HG03196 (cell line): ENCODE measurements around the gene SNX9.

Source experiments
- ATAC-seq: cut with Tn5 transposase; IDR thresholded peaks from one replicate; pipeline ENCODE4 v1.9.1; 2021; ENCODE audit not compliant: unreplicated experiment

Gene SNX9

GRCh38 chr6:157988700-157989063 lies 165.6 kb downstream of the SNX9 start:
- no peak for ATAC-seq

- ATAC-seq = no peak
Observed at GRCh38 chr6:157989541-157990289, 166.7 kb downstream of the SNX9 start.

DNA sequence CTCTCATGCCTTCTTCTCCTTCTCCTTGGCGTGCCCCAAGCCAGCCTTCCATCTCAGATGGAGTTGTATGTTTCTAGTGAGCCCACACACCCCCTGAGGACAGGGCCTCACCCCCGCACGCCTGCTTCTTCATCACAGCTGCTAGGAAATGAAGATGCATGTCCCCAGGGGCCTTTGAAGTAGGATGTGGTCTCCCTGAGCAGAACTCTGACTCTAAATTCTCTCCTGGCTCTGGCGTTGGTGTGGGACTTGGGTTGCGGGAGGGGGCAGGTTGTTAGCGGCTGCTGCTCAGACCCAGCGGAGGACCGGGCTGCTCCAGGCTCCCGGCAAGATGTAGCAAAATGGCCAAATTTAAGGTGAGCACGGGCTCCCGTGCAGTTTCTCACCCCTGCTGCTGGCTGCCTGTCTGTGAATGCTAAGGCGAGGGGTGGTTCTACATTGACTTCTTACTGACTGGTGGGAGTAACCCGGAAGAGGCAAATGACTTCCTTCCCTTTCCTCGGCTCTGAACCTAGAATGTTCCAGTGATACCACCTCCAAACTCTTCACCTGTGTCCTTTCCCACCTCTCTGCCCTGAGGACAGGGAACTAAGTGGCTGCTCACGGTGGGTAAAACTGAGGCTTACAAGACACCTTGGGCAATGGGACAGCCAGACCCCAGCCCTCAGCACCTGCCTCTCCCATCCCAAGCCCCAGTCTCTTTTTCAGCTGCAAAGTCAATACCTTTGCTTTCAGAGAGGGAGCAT lies 167.4 kb downstream of the SNX9 start:
- peak; percentile 49 for ATAC-seq

GRCh38 chr6:157991067-157991432 lies 168.0 kb downstream of the SNX9 start:
- no peak for ATAC-seq

- no peak for ATAC-seq
Observed at GRCh38 chr6:157993076-157993475, 170.0 kb downstream of the SNX9 start.

DNA sequence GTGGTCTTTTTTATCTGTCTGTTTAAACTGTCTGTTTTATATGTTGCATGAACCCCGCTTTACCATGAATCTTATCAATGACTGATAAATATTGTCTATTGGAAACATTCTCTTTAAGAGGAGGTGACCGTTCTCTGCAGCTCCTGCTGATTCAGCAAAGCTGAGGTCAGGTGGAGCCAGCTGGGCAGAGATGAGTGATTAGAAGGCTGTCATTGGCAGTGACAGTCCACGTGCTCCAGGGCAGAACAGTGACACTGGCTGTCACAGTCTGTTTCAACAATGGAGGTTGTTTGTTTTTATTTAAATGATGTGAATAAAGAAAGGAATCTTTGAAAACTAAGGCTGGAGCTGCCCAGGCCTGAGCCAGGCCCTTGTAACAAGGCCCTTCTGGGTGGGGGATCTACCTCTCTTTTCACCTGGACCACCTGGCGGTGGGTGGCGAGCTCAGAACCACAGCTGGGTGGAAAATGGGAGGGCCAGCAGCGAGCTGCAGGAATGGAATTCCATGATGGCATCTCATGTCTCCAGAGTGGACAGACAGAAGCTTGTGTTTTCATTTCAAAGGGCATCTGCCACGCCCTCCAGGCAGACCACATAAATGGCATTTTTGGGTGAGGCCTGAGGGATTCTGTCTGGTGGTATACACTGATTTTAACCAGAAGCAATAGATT lies 171.2 kb downstream of the SNX9 start:
- no peak for ATAC-seq
